C4-2B (cell line): ENCODE data around the gene CFAP65.

Experiments
- ZFX ChIP-seq: fragments of 450-650 bp; IDR thresholded peaks from 2 replicates; pipeline ENCODE4 v1.6.1; 2017
- TF ChIP-seq, protein P1 (sequence below): fragments of 450-650 bp; conservative IDR thresholded peaks from 2 replicates; pipeline ENCODE4 v1.5.1; 2017; ENCODE audit warnings: mild to moderate bottlenecking

DNA sequence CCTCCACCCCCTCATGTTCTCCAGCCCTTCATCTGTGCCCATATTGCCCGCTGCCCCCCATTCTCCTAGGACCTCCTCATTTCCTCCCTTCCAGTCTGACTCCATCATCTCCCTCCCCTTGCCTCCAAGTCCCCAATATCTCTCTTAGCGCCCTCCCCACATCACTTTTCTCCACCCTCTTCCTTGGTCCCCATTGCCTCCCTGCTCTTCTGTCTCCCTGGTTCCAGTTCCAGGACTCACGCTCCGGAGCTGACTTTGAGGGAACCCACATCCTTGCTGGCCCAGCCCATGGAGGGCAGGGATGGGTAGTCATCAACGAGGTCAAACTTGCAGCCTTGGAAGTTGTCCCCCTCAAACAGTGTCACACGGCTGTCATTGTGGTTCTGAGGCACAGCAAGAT, 50.7 kb downstream of the CFAP65 start:
- TF ChIP-seq, protein P1, sequence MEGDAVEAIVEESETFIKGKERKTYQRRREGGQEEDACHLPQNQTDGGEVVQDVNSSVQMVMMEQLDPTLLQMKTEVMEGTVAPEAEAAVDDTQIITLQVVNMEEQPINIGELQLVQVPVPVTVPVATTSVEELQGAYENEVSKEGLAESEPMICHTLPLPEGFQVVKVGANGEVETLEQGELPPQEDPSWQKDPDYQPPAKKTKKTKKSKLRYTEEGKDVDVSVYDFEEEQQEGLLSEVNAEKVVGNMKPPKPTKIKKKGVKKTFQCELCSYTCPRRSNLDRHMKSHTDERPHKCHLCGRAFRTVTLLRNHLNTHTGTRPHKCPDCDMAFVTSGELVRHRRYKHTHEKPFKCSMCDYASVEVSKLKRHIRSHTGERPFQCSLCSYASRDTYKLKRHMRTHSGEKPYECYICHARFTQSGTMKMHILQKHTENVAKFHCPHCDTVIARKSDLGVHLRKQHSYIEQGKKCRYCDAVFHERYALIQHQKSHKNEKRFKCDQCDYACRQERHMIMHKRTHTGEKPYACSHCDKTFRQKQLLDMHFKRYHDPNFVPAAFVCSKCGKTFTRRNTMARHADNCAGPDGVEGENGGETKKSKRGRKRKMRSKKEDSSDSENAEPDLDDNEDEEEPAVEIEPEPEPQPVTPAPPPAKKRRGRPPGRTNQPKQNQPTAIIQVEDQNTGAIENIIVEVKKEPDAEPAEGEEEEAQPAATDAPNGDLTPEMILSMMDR, result no peak
- TF ChIP-seq ZFX, result no peak
